Measurements from ENCODE around the gene TRERF1. TPM values are rescaled to one million over a fixed set of nuclear protein-coding genes. Genes with fewer than 3 reads are reported as not detected.

TRERF1 gene
- total RNA-seq, 1 experiment from 2014 or later, result 14.5 TPM

GRCh38 chr6:42359021-42359420 is 92.7 kb downstream of the TRERF1 start:
- no peaks in the 10 kb centered on the region for H3F3A ChIP-seq (ENCODE audit: insufficient read depth, low read depth)
- 0 out of 2 replicates have a peak, but pooled peaks cover 4% of the 10 kb centered on the region for H3K4me1 ChIP-seq (replicated peaks; ENCODE audit: insufficient read depth)
- TF ChIP-seq EZH2 (IDR thresholded peaks at IDR 0.05; ENCODE audit: low read depth) (no peak), CTCF (conservative IDR thresholded peaks at IDR 0.05) (no peak)
- POLR2A ChIA-PET (ENCODE audit: unreplicated experiment), result no interaction called here
- H3K9me2 ChIP-seq (ENCODE audit: insufficient read depth), result no peaks in the 10 kb centered on the region
- no peak for DNase-seq
- no peaks in the 10 kb centered on the region for H4K20me1 ChIP-seq (ENCODE audit: insufficient read depth)
- CTCF ChIA-PET, result no interaction called here
- H3K27ac ChIP-seq, result no peak overlapping the region
- no peaks in the 10 kb centered on the region for H3K79me2 ChIP-seq (ENCODE audit: low read depth)
- no peaks in the 10 kb centered on the region for H3K27me3 ChIP-seq (ENCODE audit: insufficient read depth, low read depth)
- no TSS peak for BruUV-seq (replicated peaks)
- no peak overlapping the region for H3K4me2 ChIP-seq
- no peaks in the 10 kb centered on the region for H3K9me3 ChIP-seq (ENCODE audit: insufficient read depth, low read depth)
- no peak overlapping the region for H2AFZ ChIP-seq
- no peaks in the 10 kb centered on the region for H3K36me3 ChIP-seq (ENCODE audit: low read depth)
- intact Hi-C loops (cut with micrococcal nuclease; ENCODE audit: unreplicated experiment), result no loop called here
- H3K4me3 ChIP-seq, result no peak overlapping the region

GRCh38 chr6:42355416-42355815 is 96.3 kb downstream of the TRERF1 start:
- Histone ChIP-seq H3F3A (ENCODE audit: insufficient read depth, low read depth) (no peaks in the 10 kb centered on the region), H3K27me3 (ENCODE audit: insufficient read depth, low read depth) (no peaks in the 10 kb centered on the region), H2AFZ (no peak overlapping the region), H3K4me2 (no peak overlapping the region), H3K4me1 (replicated peaks; ENCODE audit: insufficient read depth) (0 out of 2 replicates have a peak, but pooled peaks cover 4% of the 10 kb centered on the region), H3K9me2 (ENCODE audit: insufficient read depth) (no peaks in the 10 kb centered on the region), H3K79me2 (ENCODE audit: low read depth) (no peaks in the 10 kb centered on the region), H4K20me1 (ENCODE audit: insufficient read depth) (no peaks in the 10 kb centered on the region), H3K9me3 (ENCODE audit: insufficient read depth, low read depth) (no peaks in the 10 kb centered on the region), H3K27ac (no peak overlapping the region), H3K36me3 (ENCODE audit: low read depth) (no peaks in the 10 kb centered on the region), H3K4me3 (no peak overlapping the region)
- intact Hi-C loops (cut with micrococcal nuclease; ENCODE audit: unreplicated experiment), result no loop called here
- POLR2A ChIA-PET (ENCODE audit: unreplicated experiment), result interaction anchor here (0.6 kb wide), 1 partner anchor 132 kb away, joined by 11 read pairs; no protein-coding TSS in a partner anchor
- no peak for DNase-seq
- TF ChIP-seq EZH2 (IDR thresholded peaks at IDR 0.05; ENCODE audit: low read depth) (no peak), CTCF (conservative IDR thresholded peaks at IDR 0.05) (no peak)
- CTCF ChIA-PET, result no interaction called here
- BruUV-seq (replicated peaks), result no TSS peak

DNA sequence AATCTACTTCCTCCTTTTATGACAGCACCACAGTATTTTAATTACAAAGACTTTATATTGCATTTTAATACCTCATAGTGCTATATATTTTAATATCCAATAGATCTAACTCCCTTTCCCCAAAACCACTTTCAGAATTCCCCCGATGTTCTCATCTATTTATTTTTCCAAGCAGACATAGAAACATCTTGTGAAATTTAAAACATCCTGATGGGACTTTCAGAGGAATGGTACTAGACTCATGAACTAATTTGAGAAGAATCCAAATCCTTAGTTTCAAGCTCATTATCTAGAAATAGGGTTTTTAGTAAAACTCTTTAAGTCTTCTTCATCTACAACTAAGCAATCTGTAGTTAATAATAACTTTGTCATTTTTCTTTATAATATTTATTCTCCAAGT is 97.0 kb downstream of the TRERF1 start:
- BruUV-seq (replicated peaks), result no TSS peak
- Histone ChIP-seq H3K79me2 (ENCODE audit: low read depth) (no peaks in the 10 kb centered on the region), H3K36me3 (ENCODE audit: low read depth) (no peaks in the 10 kb centered on the region), H3K4me3 (no peak overlapping the region), H3K27me3 (ENCODE audit: insufficient read depth, low read depth) (no peaks in the 10 kb centered on the region), H3K9me3 (ENCODE audit: insufficient read depth, low read depth) (no peaks in the 10 kb centered on the region), H3F3A (ENCODE audit: insufficient read depth, low read depth) (no peaks in the 10 kb centered on the region; the same call in 1 of the 2 replicates), H4K20me1 (ENCODE audit: insufficient read depth) (no peaks in the 10 kb centered on the region), H3K4me1 (replicated peaks; ENCODE audit: insufficient read depth) (peaks cover 7% of the 10 kb centered on the region), H3K4me2 (no peak overlapping the region), H3K27ac (no peak overlapping the region), H2AFZ (no peak overlapping the region), H3K9me2 (ENCODE audit: insufficient read depth) (no peaks in the 10 kb centered on the region)
- CTCF ChIA-PET, result no interaction called here
- no peak for TF ChIP-seq EZH2 (IDR thresholded peaks at IDR 0.05; ENCODE audit: low read depth)
- no peak for TF ChIP-seq CTCF (conservative IDR thresholded peaks at IDR 0.05)
- no peak for DNase-seq
- POLR2A ChIA-PET (ENCODE audit: unreplicated experiment), result no interaction called here
- intact Hi-C loops (cut with micrococcal nuclease; ENCODE audit: unreplicated experiment), result no loop called here
